GM21423 (cell line): ENCODE data around the gene PRKACA.
A peak's percentile ranks its signal among the peaks of the same experiment; 100 is the strongest.

Experiments used
- ATAC-seq: cut with Tn5 transposase; IDR thresholded peaks from one replicate; pipeline ENCODE4 v1.9.1; 2021; ENCODE audit warnings: mild to moderate bottlenecking, moderate library complexity; ENCODE audit not compliant: unreplicated experiment

The PRKACA gene

DNA sequence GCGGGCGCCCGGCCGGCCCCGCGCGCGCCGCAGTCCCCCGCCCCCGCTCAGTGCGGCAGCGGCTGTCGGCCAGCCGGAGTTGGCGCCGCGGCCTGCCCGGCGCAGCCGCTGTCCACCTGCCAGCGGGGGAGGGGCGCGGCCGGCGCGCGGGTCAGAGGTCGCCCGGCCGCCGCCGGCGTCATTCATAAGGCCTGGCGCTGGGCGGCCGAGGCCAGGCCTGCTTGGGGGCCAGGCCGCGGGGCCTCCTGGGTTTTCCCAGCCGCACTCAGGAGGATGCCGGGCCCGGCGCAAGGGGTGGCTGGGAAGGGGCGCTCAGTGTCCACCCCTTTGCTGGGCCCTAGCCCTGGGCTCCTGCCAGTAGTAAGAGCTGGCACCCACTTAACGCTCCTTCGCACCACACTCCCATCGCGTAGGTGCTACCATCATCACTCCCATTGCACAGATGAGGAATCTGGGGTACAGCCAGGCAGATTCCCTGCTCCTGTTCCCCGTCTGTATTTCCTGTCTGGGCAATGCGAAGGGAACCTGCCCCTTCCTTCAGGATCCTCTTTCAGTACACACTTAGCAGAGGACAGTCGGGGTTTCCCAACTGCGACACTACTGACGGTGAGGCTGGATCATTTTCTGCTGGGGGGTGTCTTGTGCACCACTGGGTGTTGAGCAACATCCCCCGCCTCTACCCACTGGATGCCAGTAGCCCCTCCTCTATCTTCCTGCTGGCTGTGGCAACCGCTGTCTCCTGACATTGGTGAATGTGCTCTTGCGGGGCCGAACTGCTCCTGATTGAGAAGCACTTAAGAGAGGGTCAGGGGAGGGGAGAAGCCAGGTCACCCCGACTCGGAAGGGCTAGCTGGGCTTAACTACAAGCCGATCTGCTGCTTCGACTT lies 846 bp upstream of the PRKACA start:
- ATAC-seq: no peak

DNA sequence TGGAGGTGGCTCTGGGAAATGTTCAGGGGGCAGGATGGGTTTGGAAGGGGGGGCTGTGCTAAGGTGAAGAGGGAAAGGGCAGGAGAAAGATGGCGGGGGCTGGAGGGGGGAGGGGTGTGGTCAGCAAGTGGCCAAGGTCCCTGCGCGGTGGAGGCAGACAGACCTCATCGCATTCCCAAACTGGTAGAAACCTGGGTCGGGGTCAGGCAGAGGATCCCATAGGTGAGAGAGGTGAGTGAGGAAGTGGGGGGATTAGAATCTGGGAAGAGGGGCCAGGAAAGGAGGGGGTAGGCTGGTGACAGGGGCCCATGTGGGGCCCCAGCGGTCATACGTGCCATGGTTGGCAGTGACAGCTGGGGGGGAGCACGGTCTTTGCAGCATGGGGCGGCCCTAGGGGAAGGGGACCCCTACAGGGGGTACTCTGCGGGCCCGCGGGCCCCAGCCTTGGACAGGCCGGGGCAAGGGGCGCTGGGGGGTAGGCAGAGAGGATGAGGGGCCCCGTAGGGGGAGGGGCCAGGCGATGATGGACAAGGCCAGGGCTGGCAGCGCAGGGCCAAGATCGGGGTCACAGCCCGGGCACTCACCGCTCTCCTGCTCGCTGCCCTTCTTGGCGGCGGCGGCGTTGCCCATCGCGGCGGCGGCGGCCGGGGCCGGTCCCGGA lies 514 bp downstream of the PRKACA start:
- ATAC-seq: peak; percentile 7

DNA sequence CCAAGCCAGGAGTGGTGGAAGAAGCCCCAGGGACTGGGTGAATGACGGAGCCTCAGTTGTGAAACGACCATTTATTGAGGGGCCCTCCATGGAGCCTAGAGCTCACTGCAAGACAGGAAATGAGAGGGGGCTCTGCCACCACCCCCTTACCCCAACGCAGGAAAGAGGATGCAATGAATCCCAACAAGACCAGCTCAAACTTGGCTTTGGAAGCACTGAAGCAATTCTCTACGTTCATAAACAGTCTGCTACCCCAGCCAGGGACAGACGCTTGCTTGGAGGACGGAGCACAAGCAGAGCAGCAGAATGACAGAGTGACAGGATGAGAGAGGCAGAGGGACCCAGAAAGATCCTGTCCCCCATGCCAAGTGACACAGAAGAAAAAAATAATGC lies 1.0 kb downstream of the PRKACA start:
- no peak for ATAC-seq

DNA sequence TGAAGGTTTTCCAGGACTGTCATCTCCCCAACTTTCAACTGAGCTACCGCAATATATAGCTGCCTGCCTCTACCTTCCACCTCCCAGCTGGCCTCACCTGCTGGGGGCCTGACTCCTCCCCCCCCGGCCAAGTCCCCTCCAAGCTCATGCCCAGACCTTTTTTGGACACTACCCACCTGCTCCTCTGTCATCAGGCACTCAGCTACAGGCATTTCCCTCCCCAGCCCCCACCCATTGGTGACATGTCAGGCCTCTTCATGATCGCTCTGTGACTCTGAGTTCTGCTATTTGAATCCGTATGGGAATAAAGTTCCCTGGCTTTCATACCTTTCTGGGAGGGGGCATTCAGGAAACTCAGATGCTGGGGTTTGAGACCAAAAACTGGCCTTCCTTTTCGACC lies 1.8 kb downstream of the PRKACA start:
- ATAC-seq: no peak

DNA sequence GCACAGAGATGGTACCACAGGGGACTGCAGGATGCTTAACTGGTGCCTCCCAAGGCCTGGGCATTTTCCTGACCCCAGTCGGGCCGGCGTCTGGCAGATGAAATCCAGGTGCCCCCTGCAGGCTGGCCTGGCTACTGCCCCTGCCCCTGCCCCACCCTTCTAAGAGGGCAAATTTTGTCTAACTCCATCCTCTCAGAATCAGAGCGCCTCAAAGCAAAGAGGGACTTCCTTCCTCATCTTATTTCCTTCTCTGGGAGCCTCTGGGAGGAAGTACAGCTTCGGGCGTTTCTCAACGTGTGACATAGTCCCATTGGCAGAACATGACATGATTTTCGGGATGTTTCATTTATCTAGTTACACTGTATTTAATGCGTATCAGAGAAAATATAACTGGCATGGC lies 2.7 kb downstream of the PRKACA start:
- ATAC-seq: no peak

DNA sequence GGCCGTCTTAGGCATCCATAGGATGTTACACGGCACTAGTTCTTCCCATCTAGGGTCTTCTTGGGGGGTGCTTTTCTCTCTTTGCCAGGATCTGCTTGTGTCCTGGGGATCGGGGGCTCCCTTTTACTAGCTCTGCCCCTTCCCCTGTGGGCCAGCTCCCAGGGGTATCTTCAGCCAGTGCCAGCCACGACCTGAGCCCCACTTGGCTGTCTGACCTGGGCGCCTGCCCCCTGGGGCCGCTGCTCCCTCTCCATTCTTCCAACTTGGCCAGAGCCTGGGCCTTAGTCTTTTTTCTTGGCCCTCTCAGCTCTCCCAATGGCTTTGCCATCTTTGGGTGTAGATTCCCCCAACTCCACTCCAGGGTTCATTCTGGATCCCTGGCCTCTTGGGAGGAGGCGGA lies 3.1 kb downstream of the PRKACA start:
- no peak for ATAC-seq

DNA sequence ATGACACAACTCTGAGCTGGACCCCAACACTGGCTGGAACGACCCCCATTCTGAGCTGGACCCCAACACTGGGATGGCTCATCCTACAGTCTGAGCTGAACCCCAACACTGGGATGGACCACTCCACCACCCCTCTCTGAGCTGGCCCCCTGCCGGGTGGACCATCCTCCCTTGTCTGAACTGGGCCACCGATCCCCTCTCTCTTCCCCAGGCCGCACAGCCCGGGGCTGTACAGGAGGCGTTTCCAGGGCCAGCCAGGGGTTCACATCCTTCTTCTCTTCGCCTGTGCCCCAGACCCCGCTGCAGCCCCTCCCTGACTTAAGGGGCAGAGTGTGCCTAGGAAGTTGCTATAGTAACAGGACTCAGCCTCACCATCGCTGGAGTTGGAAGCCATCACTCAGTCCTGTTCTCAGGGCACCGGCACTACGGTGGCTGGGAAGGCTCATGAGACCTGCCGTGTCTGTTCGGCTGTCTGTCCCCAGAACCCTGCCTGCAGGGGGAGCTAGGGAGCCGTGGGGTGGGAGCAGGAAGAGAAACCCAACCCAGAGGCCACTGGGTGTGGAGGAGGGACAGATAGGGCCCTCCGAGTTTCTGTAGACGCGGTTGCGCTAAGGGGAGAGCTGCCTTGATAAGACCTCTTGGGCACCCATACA lies 3.7 kb downstream of the PRKACA start:
- ATAC-seq: no peak

DNA sequence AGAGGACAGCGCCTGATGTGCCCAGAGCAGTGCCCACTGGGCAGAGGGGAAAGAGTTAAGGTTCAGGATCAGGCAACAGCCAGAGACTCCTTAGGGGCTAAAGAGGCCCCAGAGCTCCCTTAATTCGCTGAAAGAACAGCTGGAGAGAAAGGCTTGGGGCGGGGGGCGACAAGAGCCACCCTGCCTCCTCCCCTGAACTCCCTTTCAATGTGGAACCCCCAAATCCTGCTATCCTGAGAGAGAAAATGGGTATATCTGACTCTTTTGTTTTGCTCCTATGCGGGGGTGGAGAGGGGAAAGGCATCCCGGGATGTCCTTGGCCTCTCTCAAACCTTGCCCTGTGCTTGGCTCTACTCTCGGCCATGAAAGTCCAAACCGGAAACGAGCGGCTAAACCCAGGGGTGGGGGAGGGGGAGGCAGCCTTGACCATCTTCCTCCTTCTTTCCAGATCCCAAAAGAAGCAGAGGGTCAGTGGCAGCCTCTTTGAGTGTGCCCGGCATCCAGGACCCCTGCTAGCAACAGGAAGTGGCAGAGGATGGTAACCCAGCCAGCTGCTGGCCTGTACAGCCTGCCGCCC lies 4.7 kb downstream of the PRKACA start:
- no peak for ATAC-seq

DNA sequence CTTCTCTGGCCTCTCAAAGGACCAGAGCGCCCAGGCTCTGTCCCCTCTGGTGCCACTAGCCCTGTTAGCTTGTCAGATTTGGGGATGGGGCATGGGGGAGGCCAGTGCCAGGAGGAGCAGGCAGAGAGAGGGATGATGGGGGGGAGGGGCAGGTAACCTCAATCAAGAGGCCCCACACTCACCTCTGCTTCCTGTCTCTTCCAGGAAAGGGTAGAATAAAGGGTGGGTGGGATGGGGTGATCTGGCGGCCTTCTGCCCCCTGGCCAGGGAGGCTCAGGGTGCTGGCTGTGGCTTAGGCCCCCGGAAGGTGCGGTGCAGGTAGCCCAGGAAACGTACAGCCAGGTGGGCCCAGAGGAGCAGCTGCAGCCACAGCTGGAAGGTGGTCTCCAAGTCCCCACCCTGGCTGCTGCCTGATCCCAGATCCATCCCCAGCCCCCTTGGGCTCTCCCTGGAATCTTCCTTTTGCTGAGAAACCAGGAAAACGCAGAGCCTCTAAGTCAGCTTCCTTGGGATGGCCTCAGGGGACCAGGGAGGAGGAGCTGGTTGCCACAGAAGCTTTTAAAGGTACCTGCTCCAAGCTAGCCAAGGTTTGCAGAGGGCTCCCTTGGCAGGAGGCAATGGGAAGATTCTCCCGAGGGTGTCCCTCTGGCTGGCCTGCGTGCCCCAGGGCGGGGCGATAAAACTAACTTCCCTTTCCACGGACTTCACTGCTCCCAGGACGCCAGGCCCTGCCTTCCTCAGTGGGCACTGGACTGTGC lies 5.3 kb downstream of the PRKACA start:
- ATAC-seq: no peak

DNA sequence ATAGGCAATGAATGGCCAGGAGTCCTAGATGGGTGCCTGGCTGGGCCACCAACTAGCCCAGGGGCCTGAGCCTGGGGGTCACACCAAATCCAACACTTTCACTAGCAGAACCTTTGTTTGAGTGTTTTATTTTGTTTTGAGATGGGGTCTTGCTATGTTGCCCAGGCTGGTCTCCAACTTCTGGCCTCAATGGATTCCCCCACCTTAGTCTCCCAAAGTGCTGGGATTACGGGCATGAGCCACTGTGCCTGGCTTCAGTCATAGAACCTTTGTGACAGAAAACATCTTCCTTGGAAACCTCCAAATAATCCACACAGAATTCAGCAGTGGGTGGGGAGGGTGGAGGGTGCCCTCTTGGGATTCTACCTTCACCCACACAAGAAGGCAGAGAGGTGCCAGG lies 6.1 kb downstream of the PRKACA start:
- no peak for ATAC-seq

DNA sequence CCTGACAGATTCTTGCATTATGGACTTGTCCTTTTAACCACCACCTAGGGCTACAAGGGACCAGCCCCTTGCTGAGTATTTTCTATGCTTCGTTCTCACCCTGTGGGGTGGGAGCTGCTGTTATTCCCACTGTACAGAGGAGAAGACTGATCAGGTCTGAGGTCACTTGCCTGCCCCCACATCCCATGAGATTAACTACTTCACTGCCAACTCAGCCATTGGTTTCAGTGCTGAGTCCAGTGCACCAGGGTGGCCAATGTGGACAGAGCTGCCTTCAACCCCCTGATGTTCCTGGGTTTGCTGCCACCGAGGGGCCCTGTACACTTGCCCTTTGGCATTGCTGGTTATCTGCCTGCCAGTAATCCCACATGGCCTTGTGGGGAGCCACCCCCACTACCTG lies 6.9 kb downstream of the PRKACA start:
- no peak for ATAC-seq

DNA sequence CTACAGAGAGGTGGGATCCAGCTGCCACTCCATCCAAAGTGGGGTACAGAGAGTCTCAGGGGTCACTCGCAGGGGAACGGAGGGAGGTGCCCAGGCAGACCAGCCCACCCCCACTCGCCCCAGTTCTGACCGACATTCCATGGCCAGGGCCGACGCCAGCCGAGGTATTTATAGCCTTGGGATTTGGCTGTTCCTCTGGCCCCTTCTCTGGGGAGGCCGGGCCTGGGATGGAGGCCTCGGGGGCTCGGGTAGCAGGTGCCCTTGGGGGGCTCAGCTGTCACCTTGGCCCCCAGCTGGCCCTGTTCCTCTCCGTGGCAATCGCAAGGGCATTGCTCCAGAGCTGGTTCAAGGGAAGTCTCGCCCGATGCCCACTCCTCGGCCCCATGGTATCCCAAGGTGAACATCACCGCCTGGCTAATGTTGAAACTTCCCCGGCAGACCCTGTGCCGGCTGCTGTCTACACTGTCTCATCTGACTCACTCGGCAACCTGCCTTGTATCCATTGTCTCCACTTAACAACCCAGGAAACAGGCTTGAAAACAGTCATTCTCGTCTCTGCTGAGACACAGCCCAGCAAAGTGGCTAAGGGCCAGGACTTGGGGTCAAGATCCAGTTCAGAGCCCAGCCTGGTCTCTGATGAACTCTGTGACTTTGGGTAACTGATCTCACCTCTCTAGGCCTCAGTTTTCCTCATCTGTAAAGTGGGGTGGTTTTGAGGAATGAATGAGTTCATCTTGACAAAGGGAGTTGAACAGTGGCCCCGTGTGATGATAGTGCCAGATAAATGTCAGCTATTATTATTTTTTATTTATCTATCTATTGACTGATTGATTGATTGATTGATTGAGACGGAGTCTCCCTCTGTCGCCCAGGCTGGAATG lies 9.7 kb downstream of the PRKACA start:
- ATAC-seq: no peak

DNA sequence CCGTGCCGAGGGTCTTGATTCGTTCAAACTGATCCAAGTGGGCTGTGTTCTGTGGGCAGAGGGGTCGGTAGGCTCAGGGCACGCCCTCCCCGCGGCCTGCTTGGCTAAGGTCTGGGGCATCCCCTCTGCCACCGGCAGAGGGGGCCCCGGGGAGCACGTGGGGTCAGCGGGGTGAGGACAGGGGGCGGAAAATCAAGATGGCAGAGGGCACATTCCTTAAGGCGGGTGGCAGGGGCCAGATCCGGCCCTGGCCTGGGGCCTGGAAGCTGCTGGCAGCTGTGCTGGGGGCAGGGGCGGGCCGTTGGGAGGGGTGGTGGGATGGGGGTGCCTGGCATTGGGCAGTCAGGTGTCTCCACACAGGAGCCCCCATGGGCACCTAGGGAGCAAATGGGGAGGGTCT lies 10.7 kb downstream of the PRKACA start:
- no peak for ATAC-seq

DNA sequence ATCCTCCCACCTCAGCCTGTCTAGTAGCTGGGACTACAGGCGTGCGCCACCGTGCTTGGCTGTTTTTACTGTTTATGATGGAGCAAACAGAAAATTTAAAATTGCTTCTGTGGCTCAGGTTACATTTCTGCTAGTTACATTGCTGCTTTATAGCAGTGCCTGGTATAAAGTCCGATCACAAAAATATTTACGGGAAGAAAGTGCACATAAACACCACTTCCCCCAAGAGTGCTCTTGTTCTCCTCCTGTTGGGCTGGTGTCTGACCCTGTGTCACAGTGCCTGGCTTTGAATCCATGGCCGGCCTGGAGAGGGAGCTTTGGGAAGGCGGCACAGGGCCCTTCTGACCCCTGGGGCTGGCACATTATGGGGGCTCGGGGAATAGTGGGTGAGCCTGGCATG lies 11.9 kb downstream of the PRKACA start:
- ATAC-seq: no peak

DNA sequence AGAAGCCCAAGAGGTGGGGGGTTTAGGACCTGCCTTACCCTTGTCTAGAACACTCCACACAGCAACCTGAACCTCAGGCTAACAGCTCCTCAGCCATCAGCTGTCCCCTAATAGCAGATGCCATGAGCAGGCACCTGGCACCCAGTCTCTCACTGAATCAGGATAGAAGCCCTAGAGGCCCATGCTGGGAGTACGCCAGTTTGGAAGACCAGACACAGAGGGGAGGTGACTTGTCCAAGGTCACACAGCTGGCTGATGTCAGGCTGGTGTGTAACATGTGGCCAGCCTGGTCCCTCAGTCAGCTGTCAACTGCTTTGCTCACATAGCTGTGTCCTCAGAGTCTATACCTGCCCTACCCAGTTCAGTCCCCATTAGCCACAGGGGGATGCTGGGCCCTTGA lies 14.3 kb downstream of the PRKACA start:
- ATAC-seq: no peak

DNA sequence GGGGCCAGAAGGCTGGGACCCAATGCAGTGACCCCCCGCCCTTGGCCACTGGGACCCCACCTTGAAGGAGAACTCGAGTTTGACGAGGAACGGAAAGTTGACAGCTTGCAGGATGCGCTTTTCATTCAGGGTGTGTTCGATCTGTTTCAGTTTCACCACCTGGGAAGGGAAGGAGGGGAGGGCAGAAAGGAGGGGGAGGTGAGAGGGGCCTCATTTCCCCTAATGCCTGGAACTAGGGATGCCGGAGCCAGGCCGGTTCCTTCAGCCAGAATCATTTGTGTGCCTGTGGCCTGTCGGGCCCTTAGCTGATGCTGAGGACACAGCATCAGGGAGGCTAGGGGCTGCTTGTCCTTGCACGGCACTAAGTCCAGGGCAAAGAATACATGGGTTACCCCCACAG lies 14.8 kb downstream of the PRKACA start:
- no peak for ATAC-seq

DNA sequence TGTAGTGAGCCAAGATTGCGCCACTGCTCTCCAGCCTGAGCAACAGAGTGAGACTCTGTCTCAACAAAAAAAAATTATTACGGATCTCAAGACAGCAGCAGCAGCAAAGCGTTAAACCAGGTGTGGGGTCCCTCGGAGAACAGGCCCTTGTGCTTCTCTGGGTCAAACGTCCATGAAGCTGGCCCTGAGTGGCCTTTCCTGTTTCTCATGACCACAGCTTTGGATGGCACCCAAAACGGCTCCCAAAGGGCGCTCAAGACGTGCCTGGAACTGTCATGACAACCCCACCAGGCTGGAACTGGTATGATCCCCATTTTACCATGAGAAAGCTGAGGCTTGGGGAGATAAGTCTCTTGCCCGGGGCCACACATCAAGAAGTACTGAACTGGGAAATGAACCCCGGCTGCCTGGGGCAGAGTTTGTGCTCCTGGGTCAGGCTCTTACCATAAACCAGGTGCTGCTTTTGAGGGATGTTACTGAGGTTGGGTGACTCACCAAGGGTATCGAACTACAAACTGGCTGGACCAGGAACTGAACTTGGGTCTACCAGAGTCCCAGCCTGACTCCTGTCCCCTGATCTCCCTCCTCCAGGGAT lies 15.4 kb downstream of the PRKACA start:
- no peak for ATAC-seq

DNA sequence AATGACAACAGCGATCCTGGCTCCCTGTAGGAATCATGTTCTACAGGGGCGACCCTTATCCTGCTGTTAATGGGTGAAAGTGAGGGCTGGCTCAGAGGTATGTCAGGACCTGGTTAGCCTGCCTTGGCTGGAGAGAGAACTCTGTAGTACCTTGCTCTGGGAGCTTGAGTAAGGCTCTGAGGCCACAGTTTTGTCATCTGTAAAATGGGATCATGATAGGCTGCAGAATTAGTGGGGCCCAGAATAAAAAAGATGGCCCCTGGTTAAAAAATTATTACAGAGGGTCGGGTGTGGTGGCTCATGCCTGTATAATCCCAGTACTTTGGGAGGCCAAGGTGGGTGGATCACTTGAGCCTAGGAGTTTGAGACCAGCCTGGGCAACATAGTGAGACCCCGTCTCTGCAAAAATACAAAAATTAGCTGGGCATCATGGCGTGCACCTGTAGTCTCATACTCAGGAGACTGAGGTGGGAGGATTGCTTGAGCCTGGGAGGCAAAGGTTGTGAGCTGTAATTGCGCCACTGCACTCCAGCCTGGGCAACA lies 16.5 kb downstream of the PRKACA start:
- no peak for ATAC-seq

DNA sequence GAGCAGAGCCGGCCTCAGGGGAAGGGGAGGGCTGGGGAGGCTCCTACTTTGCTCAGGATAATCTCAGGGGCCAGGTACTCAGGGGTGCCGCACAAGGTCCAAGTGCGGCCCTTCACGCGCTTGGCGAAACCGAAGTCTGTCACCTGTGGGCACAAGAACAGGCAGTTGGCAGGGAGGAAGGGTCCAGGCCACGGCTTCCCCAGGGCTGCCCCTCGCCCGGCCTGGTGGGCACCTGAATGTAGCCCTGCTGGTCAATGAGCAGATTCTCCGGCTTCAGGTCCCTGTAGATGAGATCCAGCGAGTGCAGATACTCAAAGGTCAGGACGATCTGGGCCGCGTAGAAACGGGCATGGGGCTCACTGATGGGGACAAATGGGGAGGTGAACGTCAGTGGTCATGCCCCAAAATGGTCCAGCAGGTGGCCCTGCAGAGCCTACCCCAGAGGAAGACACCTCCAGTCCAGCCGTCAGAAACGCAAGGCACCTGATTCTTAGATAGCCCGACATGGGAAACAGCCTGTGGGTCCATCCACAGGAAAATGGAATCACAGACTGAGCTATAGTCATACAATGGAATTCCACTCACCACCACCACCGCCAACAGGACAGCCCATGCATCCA lies 19.9 kb downstream of the PRKACA start:
- no peak for ATAC-seq
